ENCODE results near the gene RTN4.

DNA sequence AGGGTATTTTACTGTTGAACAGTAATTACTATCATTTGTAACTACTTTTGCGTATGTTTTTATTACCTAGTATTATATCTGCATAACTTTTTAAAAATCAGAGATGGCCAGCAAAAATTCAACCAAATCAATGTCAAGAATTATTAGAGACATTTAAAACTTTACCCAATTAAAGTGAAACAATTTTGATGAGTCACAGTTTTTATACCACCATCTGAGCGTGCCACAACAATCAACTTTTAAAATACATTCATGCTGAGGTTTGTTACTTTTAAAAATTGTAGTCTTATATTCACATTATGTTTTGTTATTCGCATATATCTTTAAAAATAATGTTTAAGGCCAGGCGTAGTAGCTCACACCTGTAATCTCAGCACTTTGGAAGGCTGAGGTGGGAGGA is 114.9 kb downstream of the RTN4 start:
- TF ChIP-seq, protein P1, sequence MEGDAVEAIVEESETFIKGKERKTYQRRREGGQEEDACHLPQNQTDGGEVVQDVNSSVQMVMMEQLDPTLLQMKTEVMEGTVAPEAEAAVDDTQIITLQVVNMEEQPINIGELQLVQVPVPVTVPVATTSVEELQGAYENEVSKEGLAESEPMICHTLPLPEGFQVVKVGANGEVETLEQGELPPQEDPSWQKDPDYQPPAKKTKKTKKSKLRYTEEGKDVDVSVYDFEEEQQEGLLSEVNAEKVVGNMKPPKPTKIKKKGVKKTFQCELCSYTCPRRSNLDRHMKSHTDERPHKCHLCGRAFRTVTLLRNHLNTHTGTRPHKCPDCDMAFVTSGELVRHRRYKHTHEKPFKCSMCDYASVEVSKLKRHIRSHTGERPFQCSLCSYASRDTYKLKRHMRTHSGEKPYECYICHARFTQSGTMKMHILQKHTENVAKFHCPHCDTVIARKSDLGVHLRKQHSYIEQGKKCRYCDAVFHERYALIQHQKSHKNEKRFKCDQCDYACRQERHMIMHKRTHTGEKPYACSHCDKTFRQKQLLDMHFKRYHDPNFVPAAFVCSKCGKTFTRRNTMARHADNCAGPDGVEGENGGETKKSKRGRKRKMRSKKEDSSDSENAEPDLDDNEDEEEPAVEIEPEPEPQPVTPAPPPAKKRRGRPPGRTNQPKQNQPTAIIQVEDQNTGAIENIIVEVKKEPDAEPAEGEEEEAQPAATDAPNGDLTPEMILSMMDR (IDR thresholded peaks at IDR 0.05 in 8 of 11, conservative IDR thresholded peaks at IDR 0.05 in 3 of 11): no peak
- TF ChIP-seq POLR2A (IDR thresholded peaks at IDR 0.05) (no peak), POLR2AphosphoS5 (IDR thresholded peaks at IDR 0.05) (no peak)

Measured in spleen (tissue), 7 donors.